Choroid plexus epithelial cell (primary cell): ENCODE results near the gene MTA2.

ENCODE experiments used
- DNase-seq: peaks from one replicate; pipeline ENCODE4 v3.0.0-alpha.2; 2010; ENCODE audit warnings: low read depth
- H3K4me3 ChIP-seq: 2 replicates; pipeline ENCODE4 v1.5.1; 2011; ENCODE audit warnings: low read depth, mild to moderate bottlenecking, control low read depth, low read length, moderate library complexity
- CTCF ChIP-seq: conservative IDR thresholded peaks from 2 replicates; pipeline ENCODE4 v1.5.1; 2011; ENCODE audit warnings: low read depth, mild to moderate bottlenecking, control low read depth, inconsistent platforms, low read length, moderate library complexity

The MTA2 gene

GRCh38 chr11:62556875-62557631, 44.6 kb downstream of the MTA2 start:
- no peak for TF ChIP-seq CTCF
- H3K4me3 ChIP-seq = no peak overlapping the region
- no peak for DNase-seq

- TF ChIP-seq CTCF = no peak
- H3K4me3 ChIP-seq = no peak overlapping the region
- DNase-seq = peak; percentile 90
Observed at GRCh38 chr11:62556108-62556874, 45.4 kb downstream of the MTA2 start.

- no peak overlapping the region for H3K4me3 ChIP-seq
- peak; percentile 69 for DNase-seq
- no peak for TF ChIP-seq CTCF
Observed at GRCh38 chr11:62555464-62556107, 46.1 kb downstream of the MTA2 start.

GRCh38 chr11:62554387-62555167, 47.1 kb downstream of the MTA2 start:
- DNase-seq = no peak
- no peak for TF ChIP-seq CTCF
- no peak overlapping the region for H3K4me3 ChIP-seq

- DNase-seq = peak; percentile 62
- TF ChIP-seq CTCF = no peak
- peak overlapping the region; percentile 20 for H3K4me3 ChIP-seq
Observed at GRCh38 chr11:62553839-62554361, 47.8 kb downstream of the MTA2 start.

GRCh38 chr11:62553080-62553838, 48.4 kb downstream of the MTA2 start:
- no peak for TF ChIP-seq CTCF
- peak overlapping the region; percentile 39 for H3K4me3 ChIP-seq
- DNase-seq = peak; percentile 93
